Effector memory CD8-positive, alpha-beta T cell (primary cell): ENCODE data around the gene HRH1.
"Not testable (repeated sequence)": the region's sequence is repeated elsewhere in the genome, so short reads cannot be mapped to it uniquely, and the experiment has no call there.

Source experiments
- ATAC-seq: fragments of 150-1000 bp; cut with Tn5 transposase; replicated peaks from 2 replicates; pipeline ENCODE4 v1.10.0; 2021; ENCODE audit warnings: mild to moderate bottlenecking, moderate library complexity
- DNase-seq, 3 experiments: peaks; one replicate each; pipeline ENCODE4 v3.0.0; 2021
- H3K27ac Mint-ChIP-seq, 2 donors: one replicate each; pipeline ENCODE4 v1.8.0; 2022; ENCODE audit warnings: mild to moderate bottlenecking in 2 of 2, mixed read lengths in 2 of 2, moderate library complexity in 2 of 2
- H3K27me3 Mint-ChIP-seq, 2 donors: one replicate each; pipeline ENCODE4 v1.8.0; 2022; ENCODE audit warnings: mixed read lengths in 2 of 2
- H3K36me3 Mint-ChIP-seq: one replicate; pipeline ENCODE4 v1.8.0; 2022; ENCODE audit warnings: mild to moderate bottlenecking, moderate library complexity, mixed read lengths; ENCODE audit not compliant: insufficient read depth
- H3K4me1 Mint-ChIP-seq, 2 donors: one replicate each; pipeline ENCODE4 v1.8.0; 2022; ENCODE audit warnings: low read depth in 2 of 2, mixed read lengths in 2 of 2
- H3K4me3 Mint-ChIP-seq, 2 donors: one replicate each; pipeline ENCODE4 v1.8.0; 2022; ENCODE audit warnings: mild to moderate bottlenecking in 2 of 2, mixed read lengths in 2 of 2, moderate library complexity in 2 of 2
- H3K9me3 Mint-ChIP-seq, 2 donors: one replicate each; pipeline ENCODE4 v1.8.0; 2022; ENCODE audit warnings: mixed read lengths in 2 of 2

HRH1 gene

GRCh38 chr3:11131886-11132285 is 22.4 kb upstream of the HRH1 start:
- not testable (repeated sequence) for ATAC-seq

GRCh38 chr3:11132861-11133260 is 21.4 kb upstream of the HRH1 start:
- H3K27ac Mint-ChIP-seq: no peak overlapping the region
- H3K4me1 Mint-ChIP-seq: no peaks in the 10 kb centered on the region
- no peaks in the 10 kb centered on the region for H3K27me3 Mint-ChIP-seq
- H3K36me3 Mint-ChIP-seq: peaks cover 3% of the 10 kb centered on the region
- DNase-seq (no peak), ATAC-seq (no peak)
- H3K9me3 Mint-ChIP-seq: no peaks in the 10 kb centered on the region
- H3K4me3 Mint-ChIP-seq: no peak overlapping the region

More at GRCh38 chr3:11131886-11132285, 22.4 kb upstream of the HRH1 start:
- not testable (repeated sequence) for H3K4me3 Mint-ChIP-seq, H3K27me3 Mint-ChIP-seq, H3K4me1 Mint-ChIP-seq, H3K27ac Mint-ChIP-seq, DNase-seq, H3K9me3 Mint-ChIP-seq, H3K36me3 Mint-ChIP-seq

GRCh38 chr3:11134794-11135193 is 19.5 kb upstream of the HRH1 start:
- Mint-ChIP-seq H3K4me3 (no peak overlapping the region), H3K36me3 (peaks cover 3% of the 10 kb centered on the region), H3K27ac (no peak overlapping the region), H3K9me3 (no peaks in the 10 kb centered on the region), H3K27me3 (peaks cover 0 to under 1% of the 10 kb centered on the region in 2 donors), H3K4me1 (no peaks in the 10 kb centered on the region)
- DNase-seq (no peak), ATAC-seq (no peak)

- Mint-ChIP-seq H3K36me3 (peaks cover 5% of the 10 kb centered on the region), H3K9me3 (no peaks in the 10 kb centered on the region), H3K4me3 (no peak overlapping the region), H3K27ac (no peak overlapping the region), H3K4me1 (peaks cover 4% of the 10 kb centered on the region in 2 donors), H3K27me3 (peaks cover 7 to 12% of the 10 kb centered on the region in 2 donors)
- no peak for DNase-seq
- ATAC-seq: no peak
These were observed 18.2 kb upstream of the HRH1 start for GRCh38 chr3:11136116-11136515.

GRCh38 chr3:11136830-11137626 is 17.3 kb upstream of the HRH1 start:
- Mint-ChIP-seq H3K9me3 (no peaks in the 10 kb centered on the region), H3K4me1 (peaks cover 4% of the 10 kb centered on the region in 2 donors), H3K36me3 (peaks cover 5% of the 10 kb centered on the region), H3K27me3 (peaks cover 13 to 15% of the 10 kb centered on the region in 2 donors), H3K27ac (no peak overlapping the region), H3K4me3 (no peak overlapping the region)
- DNase-seq: no peak
- ATAC-seq: no peak

- no peak for DNase-seq
- H3K4me3 Mint-ChIP-seq: no peak overlapping the region
- no peak for ATAC-seq
- no peaks in the 10 kb centered on the region for H3K9me3 Mint-ChIP-seq
- H3K27ac Mint-ChIP-seq: no peak overlapping the region
- H3K4me1 Mint-ChIP-seq: peaks cover 4% of the 10 kb centered on the region in 2 donors
- H3K27me3 Mint-ChIP-seq: peaks cover 19 to 21% of the 10 kb centered on the region in 2 donors
- peaks cover 5% of the 10 kb centered on the region for H3K36me3 Mint-ChIP-seq
These were observed 16.7 kb upstream of the HRH1 start for GRCh38 chr3:11137627-11137959.

- ATAC-seq: no peak
These were observed 15.9 kb upstream of the HRH1 start for GRCh38 chr3:11138371-11138770.

GRCh38 chr3:11140030-11140712 is 14.1 kb upstream of the HRH1 start:
- no peak overlapping the region for H3K4me3 Mint-ChIP-seq
- peaks cover 5% of the 10 kb centered on the region for H3K36me3 Mint-ChIP-seq
- no peak for DNase-seq
- peak; percentile 33 for ATAC-seq
- H3K4me1 Mint-ChIP-seq: peaks cover 4% of the 10 kb centered on the region in 2 donors
- H3K27me3 Mint-ChIP-seq: peaks cover 37 to 45% of the 10 kb centered on the region in 2 donors
- H3K9me3 Mint-ChIP-seq: no peaks in the 10 kb centered on the region
- no peak overlapping the region for H3K27ac Mint-ChIP-seq

More at GRCh38 chr3:11138371-11138770, 15.9 kb upstream of the HRH1 start:
- peaks cover 4% of the 10 kb centered on the region in 2 donors for H3K4me1 Mint-ChIP-seq
- H3K27me3 Mint-ChIP-seq: peaks cover 26 to 29% of the 10 kb centered on the region in 2 donors
- H3K36me3 Mint-ChIP-seq: peaks cover 5% of the 10 kb centered on the region
- H3K4me3 Mint-ChIP-seq: no peak overlapping the region
- no peaks in the 10 kb centered on the region for H3K9me3 Mint-ChIP-seq
- no peak overlapping the region for H3K27ac Mint-ChIP-seq
- DNase-seq: no peak

GRCh38 chr3:11140713-11141104 is 13.6 kb upstream of the HRH1 start:
- peaks cover 39 to 50% of the 10 kb centered on the region in 2 donors for H3K27me3 Mint-ChIP-seq
- H3K4me1 Mint-ChIP-seq: peaks cover 4% of the 10 kb centered on the region in 2 donors
- ATAC-seq (no peak), DNase-seq (no peak)
- H3K4me3 Mint-ChIP-seq: no peak overlapping the region
- H3K27ac Mint-ChIP-seq: no peak overlapping the region
- H3K36me3 Mint-ChIP-seq: peaks cover 5% of the 10 kb centered on the region
- no peaks in the 10 kb centered on the region for H3K9me3 Mint-ChIP-seq

- DNase-seq (no peak), ATAC-seq (no peak)
- H3K36me3 Mint-ChIP-seq: peaks cover 2% of the 10 kb centered on the region
- H3K4me1 Mint-ChIP-seq: peaks cover 4% of the 10 kb centered on the region in 2 donors
- no peak overlapping the region for H3K27ac Mint-ChIP-seq
- H3K4me3 Mint-ChIP-seq: no peak overlapping the region
- H3K9me3 Mint-ChIP-seq: no peaks in the 10 kb centered on the region
- peaks cover 45 to 77% of the 10 kb centered on the region in 2 donors for H3K27me3 Mint-ChIP-seq
These were observed 10.8 kb upstream of the HRH1 start for GRCh38 chr3:11143476-11143875.

- Mint-ChIP-seq H3K27ac (no peak overlapping the region), H3K36me3 (peaks cover 2% of the 10 kb centered on the region), H3K4me3 (no peak overlapping the region), H3K4me1 (peaks cover 4% of the 10 kb centered on the region in 2 donors), H3K9me3 (no peaks in the 10 kb centered on the region), H3K27me3 (peaks cover 52 to 89% of the 10 kb centered on the region in 2 donors)
- ATAC-seq (no peak), DNase-seq (no peak)
These were observed 9.3 kb upstream of the HRH1 start for GRCh38 chr3:11144996-11145395.

GRCh38 chr3:11145888-11146287 is 8.4 kb upstream of the HRH1 start:
- H3K4me3 Mint-ChIP-seq: no peak overlapping the region

GRCh38 chr3:11146773-11147660 is 7.3 kb upstream of the HRH1 start:
- no peak for ATAC-seq
- Mint-ChIP-seq H3K36me3 (no peaks in the 10 kb centered on the region), H3K27ac (no peak overlapping the region), H3K27me3 (peaks cover 59 to 97% of the 10 kb centered on the region in 2 donors), H3K4me3 (no peak overlapping the region), H3K9me3 (no peaks in the 10 kb centered on the region), H3K4me1 (no peaks in the 10 kb centered on the region)
- DNase-seq: no peak

More at GRCh38 chr3:11145888-11146287, 8.4 kb upstream of the HRH1 start:
- Mint-ChIP-seq H3K27me3 (peaks cover 56 to 89% of the 10 kb centered on the region in 2 donors), H3K4me1 (no peaks in the 10 kb centered on the region), H3K9me3 (no peaks in the 10 kb centered on the region), H3K36me3 (no peaks in the 10 kb centered on the region), H3K27ac (no peak overlapping the region)
- DNase-seq: no peak
- no peak for ATAC-seq
